Measurements from ENCODE around the gene ATP8B2. TPM values are rescaled to one million over a fixed set of nuclear protein-coding genes. Genes with fewer than 3 reads are reported as not detected.

The ATP8B2 gene
- total RNA-seq, 4 donors from 2014 or later, result 5.8 to 22.5 (median 7.2) TPM

DNA sequence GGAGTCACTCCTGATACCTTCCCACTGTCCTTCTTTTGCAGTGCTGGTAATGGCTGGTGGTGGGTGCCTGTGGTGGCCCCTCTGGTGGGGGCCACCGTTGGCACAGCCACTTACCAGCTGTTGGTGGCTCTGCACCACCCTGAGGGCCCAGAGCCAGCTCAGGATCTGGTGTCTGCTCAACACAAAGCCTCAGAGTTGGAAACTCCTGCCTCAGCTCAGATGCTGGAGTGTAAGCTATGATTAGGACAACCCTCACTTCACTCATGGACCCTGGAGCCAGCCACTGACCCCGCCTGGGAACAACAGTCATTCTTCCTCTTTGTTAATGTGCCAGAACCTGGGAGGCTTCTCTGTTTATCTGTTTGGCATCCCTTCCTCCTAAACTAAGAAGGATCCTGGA, 1.1 kb upstream of the ATP8B2 start:
- TF ChIP-seq, protein P1, sequence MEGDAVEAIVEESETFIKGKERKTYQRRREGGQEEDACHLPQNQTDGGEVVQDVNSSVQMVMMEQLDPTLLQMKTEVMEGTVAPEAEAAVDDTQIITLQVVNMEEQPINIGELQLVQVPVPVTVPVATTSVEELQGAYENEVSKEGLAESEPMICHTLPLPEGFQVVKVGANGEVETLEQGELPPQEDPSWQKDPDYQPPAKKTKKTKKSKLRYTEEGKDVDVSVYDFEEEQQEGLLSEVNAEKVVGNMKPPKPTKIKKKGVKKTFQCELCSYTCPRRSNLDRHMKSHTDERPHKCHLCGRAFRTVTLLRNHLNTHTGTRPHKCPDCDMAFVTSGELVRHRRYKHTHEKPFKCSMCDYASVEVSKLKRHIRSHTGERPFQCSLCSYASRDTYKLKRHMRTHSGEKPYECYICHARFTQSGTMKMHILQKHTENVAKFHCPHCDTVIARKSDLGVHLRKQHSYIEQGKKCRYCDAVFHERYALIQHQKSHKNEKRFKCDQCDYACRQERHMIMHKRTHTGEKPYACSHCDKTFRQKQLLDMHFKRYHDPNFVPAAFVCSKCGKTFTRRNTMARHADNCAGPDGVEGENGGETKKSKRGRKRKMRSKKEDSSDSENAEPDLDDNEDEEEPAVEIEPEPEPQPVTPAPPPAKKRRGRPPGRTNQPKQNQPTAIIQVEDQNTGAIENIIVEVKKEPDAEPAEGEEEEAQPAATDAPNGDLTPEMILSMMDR (IDR thresholded peaks at IDR 0.05 in 4 of 5, conservative IDR thresholded peaks at IDR 0.05 in 1 of 5), result no peak
- no peak for TF ChIP-seq POLR2A (IDR thresholded peaks at IDR 0.05)
- no peak overlapping the region for H3K27ac ChIP-seq
- H3K27me3 ChIP-seq, result peaks cover 20 to 29% (median 27%) of the 10 kb centered on the region in 3 donors
- peaks cover 21 to 28% of the 10 kb centered on the region in 2 donors for H3K4me1 ChIP-seq
- in situ Hi-C loops (cut with MboI; ENCODE audit: low sequenced_read_pairs in 4 of 4) (loop anchor here in 1 of 4 donors (25.0 kb wide), 1 partner anchor 312 kb away; no protein-coding TSS in a partner anchor), intact Hi-C loops (cut with DNase I; ENCODE audit: low total_unique reads) (loop anchor here (10.0 kb wide), 1 partner anchor 81 kb away; the partner anchor contains the start of gene IL6R)
- H3K36me3 ChIP-seq, result no peaks in the 10 kb centered on the region
- no peaks in the 10 kb centered on the region for H3K9me3 ChIP-seq
- DNase-seq (no peak), ATAC-seq (no peak)
- H3K4me3 ChIP-seq, result peak overlapping the region in 2 of 4 donors; percentile 57 to 58

DNA sequence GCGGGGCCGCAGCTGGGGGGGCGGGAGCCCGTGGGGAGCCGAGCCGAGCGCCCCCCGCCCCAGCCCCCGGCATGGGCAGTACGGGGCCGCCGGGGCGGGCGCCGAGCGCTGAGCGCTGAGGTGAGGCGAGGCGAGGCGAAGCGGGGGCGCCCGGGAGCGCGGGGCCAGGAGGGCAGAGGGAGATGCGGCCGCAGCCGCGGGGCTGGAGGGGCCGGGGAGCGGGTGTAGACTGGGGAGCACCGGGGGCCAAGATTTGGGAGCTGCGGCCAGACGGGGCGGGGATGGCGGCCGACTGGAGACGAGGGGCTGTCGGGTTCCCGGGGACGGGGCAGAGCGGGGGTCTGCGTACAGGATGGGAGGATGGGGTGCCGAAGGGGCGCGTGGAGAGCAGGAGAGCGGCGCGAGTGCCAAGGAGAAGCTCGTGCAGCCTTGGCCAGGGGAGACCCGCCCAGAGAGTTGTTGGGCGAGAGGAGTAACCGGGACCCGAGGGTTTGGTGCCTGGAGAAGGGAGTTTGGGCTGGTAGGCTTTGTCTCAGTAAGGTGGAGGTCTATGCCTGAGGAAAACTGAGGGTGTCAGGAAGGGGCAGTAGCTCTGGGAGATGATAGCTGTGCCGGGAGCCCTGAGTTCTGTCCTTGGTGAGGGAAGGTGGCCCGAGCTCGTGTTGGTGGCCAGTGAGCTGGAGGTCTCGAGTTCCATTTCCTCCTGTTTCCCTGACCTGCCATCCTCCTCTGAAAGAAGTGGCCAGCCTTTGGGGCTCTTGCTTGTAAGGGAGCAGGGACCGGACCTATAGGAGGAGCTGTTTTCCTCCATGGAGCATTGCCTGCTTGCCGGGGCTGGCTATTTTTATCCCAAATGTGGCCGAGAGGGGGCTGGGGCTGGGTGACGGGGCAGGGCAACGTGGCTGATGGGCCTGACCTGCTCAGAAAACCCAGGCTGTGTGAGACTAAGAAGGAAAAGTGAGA, 539 bp downstream of the ATP8B2 start:
- Histone ChIP-seq H3K9me3 (no peaks in the 10 kb centered on the region), H3K27me3 (peaks cover 27 to 29% (median 28%) of the 10 kb centered on the region in 3 donors), H3K4me1 (peaks cover 21 to 28% of the 10 kb centered on the region in 2 donors), H3K4me3 (peak overlapping the region; percentile 48 to 58 (median 56)), H3K36me3 (no peaks in the 10 kb centered on the region), H3K27ac (peak overlapping the region; percentile 43 to 80 (median 76))
- intact Hi-C loops (cut with DNase I; ENCODE audit: low total_unique reads) (loop anchor here (5.0 to 10.0 kb wide), 2 partner anchors 79 to 116 kb away; partner anchors contain the start of gene IL6R), in situ Hi-C loops (cut with MboI; ENCODE audit: low sequenced_read_pairs in 4 of 4) (no loop called here)
- DNase-seq, result peak; percentile 35 to 46
- peak; percentile 16 to 24 for TF ChIP-seq POLR2A (IDR thresholded peaks at IDR 0.05)
- TF ChIP-seq, protein P1 (IDR thresholded peaks at IDR 0.05 in 4 of 5, conservative IDR thresholded peaks at IDR 0.05 in 1 of 5), result peak in 4 of 5 experiments; percentile 42 to 53 (median 50)
- peak; percentile 49 to 50 for ATAC-seq

DNA sequence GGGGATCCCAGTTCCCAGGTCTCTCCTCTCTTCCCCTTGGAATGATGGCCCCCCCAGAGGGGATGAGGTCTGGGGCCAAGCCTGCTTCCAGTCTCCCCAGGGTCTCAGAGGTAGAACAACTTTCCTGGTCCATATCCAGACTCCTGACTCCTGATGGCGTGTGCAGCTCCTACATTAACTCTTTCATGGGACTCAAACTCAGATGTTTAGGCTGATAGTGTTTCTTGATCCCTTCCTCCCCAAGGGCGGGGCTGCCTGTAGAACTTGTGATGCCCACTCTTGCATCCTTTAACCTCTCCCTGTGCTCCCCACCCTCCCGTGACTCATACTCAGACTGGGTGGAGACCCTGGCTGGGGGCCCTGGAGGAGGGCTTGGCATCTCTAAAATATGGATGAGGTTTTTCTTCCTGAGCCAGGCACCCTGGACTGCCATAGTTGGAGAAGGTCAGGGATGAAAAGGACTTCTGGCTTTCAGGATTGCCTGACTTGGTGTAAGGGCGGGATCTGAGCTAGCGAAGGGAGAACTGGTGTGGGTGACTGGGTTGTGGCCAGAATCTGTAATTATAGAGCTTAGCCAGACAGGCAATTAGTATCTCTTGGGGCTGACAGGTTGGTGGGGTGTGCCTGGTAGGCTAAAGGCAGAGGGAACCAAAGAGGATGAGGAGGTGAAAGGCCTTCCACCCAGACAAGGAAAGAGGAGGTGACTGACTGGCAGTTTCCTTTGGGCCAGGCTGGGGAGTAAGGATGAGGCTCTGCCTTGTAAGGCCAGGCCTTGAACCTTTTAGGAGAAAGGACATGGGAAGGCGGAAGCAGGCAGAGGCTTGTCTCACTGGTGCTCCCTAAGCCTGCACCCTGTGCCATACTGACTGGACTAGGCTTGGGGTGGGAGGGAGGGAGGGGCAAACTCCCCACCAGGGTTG, 1.5 kb downstream of the ATP8B2 start:
- Histone ChIP-seq H3K27me3 (peaks cover 27 to 29% (median 28%) of the 10 kb centered on the region in 3 donors), H3K4me1 (peaks cover 21 to 28% of the 10 kb centered on the region in 2 donors), H3K36me3 (no peaks in the 10 kb centered on the region), H3K9me3 (no peaks in the 10 kb centered on the region), H3K4me3 (peak overlapping the region; percentile 48 to 58 (median 56)), H3K27ac (peak overlapping the region; percentile 43 to 80 (median 76))
- in situ Hi-C loops (cut with MboI; ENCODE audit: low sequenced_read_pairs in 4 of 4), result no loop called here
- TF ChIP-seq POLR2A (IDR thresholded peaks at IDR 0.05), result no peak
- TF ChIP-seq, protein P1 (IDR thresholded peaks at IDR 0.05 in 4 of 5, conservative IDR thresholded peaks at IDR 0.05 in 1 of 5), result no peak
- DNase-seq, result peak in 1 of 2 donors; percentile 70
- intact Hi-C loops (cut with DNase I; ENCODE audit: low total_unique reads), result loop anchor here (5.0 to 10.0 kb wide), 2 partner anchors 78 to 115 kb away; partner anchors contain the start of gene IL6R
- ATAC-seq, result peak; percentile 10 to 29

Measured in gastrocnemius medialis (tissue), 4 donors.